SK-MEL-5 (cell line): ENCODE results near the gene CXorf51B. TPM values are rescaled to one million over a fixed set of nuclear protein-coding genes. Genes with fewer than 3 reads are reported as not detected.
"Not testable (repeated sequence)": the region's sequence is repeated elsewhere in the genome, so short reads cannot be mapped to it uniquely, and the experiment has no call there.

Experiments
- DNase-seq: peaks from one replicate; pipeline ENCODE4 v3.0.0-alpha.2; 2016; ENCODE audit warnings: low read depth, low spot score
- in situ Hi-C: cut with HindIII; loops from 2 replicates; pipeline ENCODE4 v1.10.0; 2016; ENCODE audit warnings: low sequenced_read_pairs, high pct_unique_total_duplicates, low pct_unique_long_range_greater_than_20kb
- polyA plus RNA-seq, 2 experiments: library from polyadenylated mRNA; depleted of rRNA; stranded (reverse); fragments of >200 nt; gene quantifications; 2 replicates each; pipeline ENCODE4 v1.2.3, GENCODE V29; 2015
- total RNA-seq: library from RNA; depleted of rRNA; stranded (reverse); fragments of >200 nt; shearing (Covaris generic); gene quantifications from 2 replicates; pipeline ENCODE4 v1.2.3, GENCODE V29; 2014; rRNA removed

Gene CXorf51B
- 1.7 TPM in 1 of 2 replicates, not detected in the other for total RNA-seq
- polyA plus RNA-seq (2015; cell fraction: cytosol; rRNA removed), result 1.5 TPM in 1 of 2 replicates, not detected in the other
- not detected in 2 replicates for polyA plus RNA-seq (2015; cell fraction: nucleus; rRNA removed)

GRCh38 chrX:146809471-146809870 lies at the start of gene CXorf51B:
Gene CXorf51B (plus strand): TSS chrX:146809771. CDS start chrX:146809792, 21 bp downstream.
- DNase-seq, in situ Hi-C loops: not testable (repeated sequence)

GRCh38 chrX:146814644-146815043 lies 5.1 kb downstream of the CXorf51B start, which contains the start of gene CXorf51A:
Gene CXorf51A (minus strand): TSS chrX:146814744. CDS start chrX:146814723, 21 bp downstream.
- in situ Hi-C loops, DNase-seq: not testable (repeated sequence)

- in situ Hi-C loops, result no loop called here
- no peak for DNase-seq
These were observed 22.4 kb downstream of the CXorf51B start for GRCh38 chrX:146831994-146832393.

GRCh38 chrX:146854281-146854680 lies 44.7 kb downstream of the CXorf51B start:
- DNase-seq, result no peak
- in situ Hi-C loops, result no loop called here

Other genes with a start within 250 kb of the CXorf51B start
- not detected in 2 replicates for gene CXorf51A, start 5.0 kb downstream of the CXorf51B start, total RNA-seq